ENCODE measurements around the gene ADARB2.
A peak's percentile ranks its signal among the peaks of the same experiment; 100 is the strongest.

The ADARB2 gene

GRCh38 chr10:1154531-1155295, 582.6 kb downstream of the ADARB2 start:
- DNase-seq: peak; percentile 26

DNA sequence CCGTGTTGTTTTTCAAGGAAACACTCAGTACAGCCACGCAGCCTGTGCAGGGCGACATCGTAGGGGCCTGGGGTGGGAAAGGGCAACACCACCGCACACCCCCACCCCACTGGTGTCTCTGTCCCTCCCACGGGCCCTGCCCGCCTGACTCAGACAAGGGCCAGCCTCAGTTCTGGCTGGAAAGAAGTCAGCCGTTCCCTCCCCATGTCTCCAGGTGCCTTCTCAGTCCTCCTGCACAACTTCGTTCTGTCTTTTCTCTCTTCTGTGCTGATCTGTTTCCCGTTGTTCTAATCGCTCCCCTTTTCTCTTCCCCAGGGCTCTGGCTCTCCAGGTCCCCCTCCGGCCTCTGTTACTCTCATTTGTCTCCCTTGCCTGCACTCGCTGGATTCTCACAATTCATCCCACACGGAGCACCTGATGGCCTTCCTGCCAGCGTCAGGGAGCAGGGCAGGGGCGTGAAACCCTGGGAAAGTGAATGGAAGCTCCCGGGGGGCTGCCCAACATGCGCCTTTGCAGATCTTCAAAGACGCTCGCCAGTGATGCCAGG, 583.4 kb downstream of the ADARB2 start:
- peak; percentile 26 for DNase-seq

GRCh38 chr10:1153251-1153763, 584.0 kb downstream of the ADARB2 start:
- no peak for DNase-seq

GRCh38 chr10:1152386-1153250, 584.7 kb downstream of the ADARB2 start:
- DNase-seq: peak; percentile 27

- peak; percentile 24 for DNase-seq
These were observed 586.0 kb downstream of the ADARB2 start for GRCh38 chr10:1151076-1152033.

DNA sequence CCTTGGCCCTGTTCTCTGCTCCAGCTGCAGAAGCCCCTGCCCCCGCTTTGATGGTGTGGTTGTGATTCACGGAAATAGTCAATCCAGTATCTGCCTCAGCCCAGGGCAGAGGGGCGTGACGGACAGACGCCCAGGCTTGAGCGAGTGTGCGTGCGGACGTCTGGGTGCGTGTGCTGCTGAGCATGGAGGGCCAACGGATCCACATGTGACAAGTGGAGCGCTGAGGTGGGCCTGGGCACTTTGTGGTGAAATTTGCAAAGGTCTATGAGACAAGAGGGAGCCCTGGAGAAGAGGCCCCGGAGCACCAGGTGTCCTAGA, 586.7 kb downstream of the ADARB2 start:
- DNase-seq: peak; percentile 6

DNA sequence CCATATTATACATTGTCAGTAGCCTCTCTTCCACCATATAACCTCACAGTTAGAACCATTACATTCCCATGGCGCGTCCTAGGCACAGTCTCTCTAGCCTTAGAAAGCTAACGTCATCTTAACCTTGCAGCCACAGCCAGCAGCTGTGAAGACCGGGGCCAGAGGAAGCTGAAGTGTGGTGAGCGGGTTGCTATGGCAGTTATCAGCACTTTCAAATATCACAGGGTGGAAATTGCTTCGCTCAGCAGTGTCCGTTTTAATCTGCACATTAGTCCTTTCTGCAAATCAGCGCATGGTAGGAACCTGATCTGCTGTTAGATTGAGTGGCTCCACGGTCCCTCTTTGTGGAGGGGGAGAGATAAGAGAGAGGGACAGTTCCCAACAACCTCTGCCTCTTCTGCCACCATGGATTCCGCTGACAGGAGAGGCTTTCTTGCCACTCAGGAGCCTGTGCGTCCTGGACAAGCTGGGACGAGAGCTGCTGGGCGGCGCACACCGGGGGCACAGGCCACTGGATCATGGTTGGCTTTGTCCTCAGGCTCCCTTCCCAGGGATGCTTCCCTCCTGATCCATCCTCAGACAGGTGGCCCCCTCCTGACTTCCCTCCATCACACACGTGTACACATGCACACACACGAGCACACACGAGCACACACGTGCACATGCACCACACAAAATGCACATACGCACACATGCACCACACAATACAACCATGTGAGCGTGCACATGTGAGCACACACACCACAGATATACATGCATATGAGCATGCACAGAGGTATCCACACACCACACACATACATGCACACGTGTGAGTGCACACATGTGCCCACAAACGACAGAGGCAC, 587.3 kb downstream of the ADARB2 start:
- peak; percentile 28 for DNase-seq

- no peak for DNase-seq
These were observed 588.3 kb downstream of the ADARB2 start for GRCh38 chr10:1148855-1149605.

DNA sequence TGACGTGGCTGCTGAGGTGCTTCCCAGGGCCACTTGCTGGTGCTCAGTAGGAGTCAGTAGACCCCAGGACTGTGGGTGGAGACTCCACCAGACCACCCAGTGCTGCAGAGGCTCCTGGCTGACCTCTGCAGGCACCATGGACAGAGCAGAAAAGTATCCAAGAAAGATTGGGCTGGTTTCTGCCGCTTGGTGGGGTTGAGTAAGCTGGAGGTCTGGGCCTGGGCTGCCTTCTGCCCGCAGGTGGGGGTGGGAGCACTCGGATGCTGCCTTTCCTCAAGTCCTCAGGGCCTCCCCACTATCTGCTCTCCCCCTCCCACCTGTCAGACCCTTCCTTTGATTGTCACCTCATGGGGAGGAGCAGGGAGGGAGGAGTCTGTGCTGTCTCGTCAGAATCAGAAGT, 589.5 kb downstream of the ADARB2 start:
- no peak for DNase-seq

DNA sequence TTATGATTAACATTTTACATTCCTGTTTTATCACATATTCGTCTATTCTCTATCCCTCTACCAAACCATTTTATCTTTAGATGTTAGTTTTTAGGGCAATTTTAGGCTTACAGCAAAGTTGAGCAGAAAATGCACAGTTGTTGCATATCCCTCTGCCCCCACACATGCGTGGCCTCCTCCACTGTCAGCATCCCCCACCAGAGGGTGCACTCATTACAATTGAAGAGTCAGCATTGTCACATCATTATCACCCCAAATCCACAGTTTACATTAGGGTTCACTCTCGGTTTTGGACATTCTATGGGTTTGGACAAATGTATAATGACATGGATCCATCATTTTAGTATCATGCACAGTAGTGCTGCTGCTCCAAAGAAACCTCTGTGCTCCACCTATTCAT, 594.7 kb downstream of the ADARB2 start:
- no peak for DNase-seq

DNA sequence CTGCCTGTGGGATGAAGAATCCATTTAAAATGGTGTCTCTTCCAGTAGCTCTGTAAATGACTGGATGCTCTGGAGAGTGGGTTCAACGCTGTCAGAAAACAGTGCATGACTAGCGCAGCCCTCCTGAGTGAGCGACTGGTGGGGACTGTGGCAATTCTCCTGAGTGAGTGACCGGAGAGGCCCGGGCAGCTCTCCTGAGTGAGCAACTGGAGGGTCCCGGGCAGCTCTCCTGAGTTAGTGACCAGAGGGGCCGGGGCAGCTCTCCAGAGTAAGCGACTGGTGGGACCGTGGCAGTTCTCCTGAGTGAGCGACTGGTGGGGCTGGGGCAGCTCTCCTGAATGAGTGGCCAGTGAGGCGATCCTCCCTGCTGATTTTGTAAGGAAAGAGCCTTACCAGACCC, 595.6 kb downstream of the ADARB2 start:
- DNase-seq: no peak

- no peak for DNase-seq
These were observed 596.1 kb downstream of the ADARB2 start for GRCh38 chr10:1141261-1141660.

DNA sequence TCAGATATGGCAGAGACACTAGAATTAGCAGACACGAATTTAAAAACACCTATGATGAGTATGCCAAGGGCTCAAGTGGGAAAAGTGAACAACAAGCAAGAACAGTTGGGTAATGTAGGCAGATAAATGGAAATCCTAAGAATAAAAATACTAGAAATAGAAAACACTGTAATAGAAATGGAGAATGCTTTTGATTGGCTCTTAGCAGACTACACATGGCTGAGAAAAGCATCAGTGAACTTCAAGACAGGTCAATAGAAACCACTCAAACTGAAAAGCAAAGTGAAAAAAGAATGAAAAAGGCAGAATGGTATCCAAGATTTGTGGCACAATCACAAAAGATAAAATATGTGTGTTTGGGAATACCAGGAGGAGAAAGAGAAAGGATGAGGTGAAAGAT, 598.8 kb downstream of the ADARB2 start:
- no peak for DNase-seq

DNA sequence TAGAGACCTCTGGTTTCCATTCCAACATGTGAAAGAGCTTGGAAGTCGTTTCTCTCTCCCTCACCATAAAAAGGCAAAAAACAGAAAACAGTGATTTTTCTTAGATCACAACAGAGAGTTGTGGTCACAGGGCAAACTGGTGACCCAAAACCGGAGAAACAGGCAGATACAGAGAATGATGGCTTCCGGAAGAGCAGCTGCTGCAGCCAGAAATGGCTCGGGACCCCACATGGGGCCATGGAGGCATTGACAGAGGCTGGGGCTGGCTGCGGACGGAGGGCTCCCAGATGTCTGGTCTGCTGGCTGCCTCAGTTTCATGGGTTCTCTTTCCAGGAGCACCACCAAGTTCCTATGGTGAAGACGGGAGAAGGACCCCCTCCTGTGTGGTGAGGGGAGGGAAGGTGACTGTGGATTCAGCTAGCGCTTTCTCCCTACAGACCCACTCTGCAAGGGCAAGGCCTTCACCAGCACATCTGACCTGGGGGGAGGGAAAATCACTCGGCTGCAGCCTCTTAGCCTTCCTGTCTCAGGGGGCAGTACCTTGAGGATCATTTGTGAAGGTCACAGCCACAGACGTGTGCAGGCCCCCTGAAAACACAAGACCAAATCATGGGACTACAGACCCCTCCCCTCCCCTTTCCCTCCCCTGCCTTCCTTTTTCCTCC, 599.7 kb downstream of the ADARB2 start:
- no peak for DNase-seq

DNA sequence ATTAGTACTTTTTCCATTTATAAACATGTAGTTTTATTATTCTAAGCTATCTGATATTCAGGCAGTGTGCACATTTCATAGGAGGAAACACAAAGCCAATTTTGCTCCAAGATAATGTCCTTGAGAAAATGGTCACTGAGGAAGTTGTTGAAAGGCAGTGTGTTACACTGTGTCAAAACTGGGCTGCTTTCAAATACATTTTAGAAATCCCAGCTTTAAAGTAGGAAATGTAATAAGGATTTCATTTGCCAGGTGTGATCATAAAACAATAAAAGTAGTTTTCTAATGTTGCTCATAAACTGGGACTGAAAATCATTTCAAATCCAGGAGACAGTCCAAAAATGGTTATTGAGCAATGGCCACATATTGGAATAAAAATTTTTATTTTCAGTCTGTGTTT, 601.1 kb downstream of the ADARB2 start:
- no peak for DNase-seq

DNA sequence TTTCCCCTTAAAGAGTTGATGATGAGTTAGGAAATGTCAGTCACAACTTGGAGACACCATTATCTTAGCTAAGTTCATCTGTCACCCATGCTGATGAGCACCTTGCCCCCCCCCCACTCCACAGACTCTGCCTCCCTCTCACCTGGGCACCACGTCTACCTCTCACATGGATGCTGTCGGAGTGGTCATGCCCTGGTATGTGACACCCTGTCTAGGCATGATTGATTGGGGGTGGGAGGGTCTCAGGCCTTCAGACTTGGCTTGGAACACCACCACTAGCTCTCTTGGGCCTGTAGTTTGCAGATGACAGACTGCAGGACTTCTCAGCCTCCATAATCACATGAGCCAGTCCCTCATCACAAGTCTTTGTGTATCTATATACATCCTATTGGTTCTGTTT, 603.2 kb downstream of the ADARB2 start:
- no peak for DNase-seq

DNA sequence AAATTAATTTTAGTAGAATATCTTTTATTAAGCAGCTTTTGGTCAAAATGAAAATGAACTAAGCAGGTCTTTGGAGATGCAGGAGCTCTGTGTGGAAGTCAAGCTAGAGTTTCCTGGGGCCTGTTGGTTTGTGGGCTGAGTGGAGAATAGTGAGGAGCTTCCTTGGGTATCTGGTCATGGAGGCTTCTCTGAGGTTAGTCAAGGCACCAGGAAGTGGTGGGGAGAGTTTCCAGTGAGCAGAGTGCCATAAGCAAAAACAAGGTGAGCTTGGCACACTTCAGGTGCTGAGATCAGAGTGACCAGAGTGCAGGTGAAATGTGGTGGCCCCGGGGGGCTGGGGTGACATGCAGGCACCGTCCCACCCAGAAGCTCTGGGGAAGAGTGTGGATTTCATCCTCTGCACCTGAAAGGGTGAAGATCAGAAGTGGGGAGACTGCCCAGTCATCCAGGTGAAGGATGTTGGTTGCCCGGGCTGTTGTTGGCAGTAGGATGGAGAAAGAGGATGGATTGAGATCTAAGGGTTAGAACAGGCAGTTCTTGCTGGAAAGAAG, 603.8 kb downstream of the ADARB2 start:
- DNase-seq: no peak

- no peak for DNase-seq
These were observed 604.7 kb downstream of the ADARB2 start for GRCh38 chr10:1132584-1132983.

GRCh38 chr10:1130995-1131790, 606.1 kb downstream of the ADARB2 start:
- DNase-seq: no peak

All from activated CD4-positive, CD25-positive, alpha-beta regulatory T cell treated with anti-CD3 and anti-CD28 coated beads, Interleukin-2, amount 50 U/mL, for 72 hours (primary cell).